ENCODE results near the gene SLC25A11. TPM values are rescaled to one million over a fixed set of nuclear protein-coding genes. Genes with fewer than 3 reads are reported as not detected.

The SLC25A11 gene
- total and polyA plus RNA-seq, 2 donors (not counting 3 experiments of a cell fraction or from before 2014, with no cell fraction given): 58.2 to 95.2 TPM

DNA sequence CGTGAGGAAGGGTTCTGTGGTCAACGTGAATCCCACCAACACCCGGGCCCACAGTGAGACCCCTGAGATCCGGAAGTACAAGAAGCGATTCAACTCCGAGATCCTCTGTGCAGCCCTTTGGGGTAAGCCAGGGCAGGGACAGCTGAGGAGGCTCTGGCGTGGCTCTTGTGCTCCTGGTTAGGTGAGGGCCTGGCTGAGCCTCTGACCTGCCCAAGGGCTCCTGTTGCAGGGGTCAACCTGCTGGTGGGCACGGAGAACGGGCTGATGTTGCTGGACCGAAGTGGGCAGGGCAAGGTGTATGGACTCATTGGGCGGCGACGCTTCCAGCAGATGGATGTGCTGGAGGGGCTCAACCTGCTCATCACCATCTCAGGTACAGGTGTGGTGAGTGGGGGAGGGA is 44.7 kb downstream of the SLC25A11 start:
- H3K9me1 ChIP-seq (replicated peaks; ENCODE audit: control insufficient read depth, extremely low read depth, insufficient read depth, low read length): no peaks in the 10 kb centered on the region
- CTCF ChIA-PET: interaction anchor here (1.1 kb wide), 1 partner anchor 185 kb away, joined by 6 read pairs; the partner anchor contains the start of gene ARRB2
- no peak overlapping the region for H3K9ac ChIP-seq (replicated peaks; ENCODE audit: extremely low read depth, insufficient read depth, low read length)
- H3K4me3 ChIP-seq (replicated peaks in 1 of 3; ENCODE audit: insufficient read depth in 1 of 3, low read depth in 1 of 3, low read length in 3 of 3): no peak overlapping the region
- H3K4me1 ChIP-seq (ENCODE audit: control insufficient read depth, extremely low read depth, insufficient read depth, low read length): peaks cover 6% of the 10 kb centered on the region
- dilution Hi-C loops (cut with MboI; ENCODE audit: extremely low pct_ligation_motif_present, low sequenced_read_pairs): no loop called here
- H3K36me3 ChIP-seq (ENCODE audit: control insufficient read depth in 2 of 2, extremely low read depth in 1 of 2, insufficient read depth in 2 of 2, low read length in 2 of 2): peaks cover 0 to 61% of the 10 kb centered on the region in 2 experiments
- FAIRE-seq (no peak), DNase-seq (ENCODE audit: low read depth, low spot score) (no peak)
- intact Hi-C loops (cut with micrococcal nuclease): no loop called here
- no peak for TF ChIP-seq MYC (IDR thresholded peaks at IDR 0.05; ENCODE audit: low read depth, low read length)
- no peak for TF ChIP-seq FOS (IDR thresholded peaks at IDR 0.05; ENCODE audit: borderline replicate concordance, insufficient read depth, low read length)
- TF ChIP-seq GATA2 (IDR thresholded peaks at IDR 0.05; ENCODE audit: insufficient read depth, insufficient read length, low read depth, low read length): no peak
- TF ChIP-seq JUN (IDR thresholded peaks at IDR 0.05; ENCODE audit: borderline replicate concordance, insufficient read depth, insufficient read length, low read depth): no peak
- no peak for TF ChIP-seq EZH2 (IDR thresholded peaks at IDR 0.05; ENCODE audit: borderline replicate concordance, low read depth, low read length, severe bottlenecking)
- no peak for TF ChIP-seq POLR2AphosphoS5 (IDR thresholded peaks at IDR 0.05; ENCODE audit: insufficient read depth, low read depth, low read length)
- TF ChIP-seq, protein P1, sequence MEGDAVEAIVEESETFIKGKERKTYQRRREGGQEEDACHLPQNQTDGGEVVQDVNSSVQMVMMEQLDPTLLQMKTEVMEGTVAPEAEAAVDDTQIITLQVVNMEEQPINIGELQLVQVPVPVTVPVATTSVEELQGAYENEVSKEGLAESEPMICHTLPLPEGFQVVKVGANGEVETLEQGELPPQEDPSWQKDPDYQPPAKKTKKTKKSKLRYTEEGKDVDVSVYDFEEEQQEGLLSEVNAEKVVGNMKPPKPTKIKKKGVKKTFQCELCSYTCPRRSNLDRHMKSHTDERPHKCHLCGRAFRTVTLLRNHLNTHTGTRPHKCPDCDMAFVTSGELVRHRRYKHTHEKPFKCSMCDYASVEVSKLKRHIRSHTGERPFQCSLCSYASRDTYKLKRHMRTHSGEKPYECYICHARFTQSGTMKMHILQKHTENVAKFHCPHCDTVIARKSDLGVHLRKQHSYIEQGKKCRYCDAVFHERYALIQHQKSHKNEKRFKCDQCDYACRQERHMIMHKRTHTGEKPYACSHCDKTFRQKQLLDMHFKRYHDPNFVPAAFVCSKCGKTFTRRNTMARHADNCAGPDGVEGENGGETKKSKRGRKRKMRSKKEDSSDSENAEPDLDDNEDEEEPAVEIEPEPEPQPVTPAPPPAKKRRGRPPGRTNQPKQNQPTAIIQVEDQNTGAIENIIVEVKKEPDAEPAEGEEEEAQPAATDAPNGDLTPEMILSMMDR (IDR thresholded peaks at IDR 0.05; ENCODE audit: extremely low read depth in 1 of 2, insufficient read depth in 1 of 2, low read depth in 1 of 2, low read length in 2 of 2): no peak
- no peak overlapping the region for H3K4me2 ChIP-seq (ENCODE audit: insufficient read depth, low read length)
- no peaks in the 10 kb centered on the region for H3K79me2 ChIP-seq (ENCODE audit: control insufficient read depth, insufficient read depth, low read length)
- H3K27ac ChIP-seq (ENCODE audit: insufficient read depth, low read depth, low read length): no peak overlapping the region
- no peak overlapping the region for H2AFZ ChIP-seq (ENCODE audit: low read depth, low read length)
- H3K9me3 ChIP-seq (replicated peaks; ENCODE audit: control insufficient read depth, insufficient read depth, low read length): no peaks in the 10 kb centered on the region
- no TSS peak for BruUV-seq (replicated peaks)
- no peaks in the 10 kb centered on the region for H3K27me3 ChIP-seq (ENCODE audit: control insufficient read depth in 2 of 2, insufficient read depth in 2 of 2, low read length in 2 of 2)
- no peaks in the 10 kb centered on the region for H4K20me1 ChIP-seq (replicated peaks; ENCODE audit: control insufficient read depth, extremely low read depth, insufficient read depth, low read length)
- POLR2A ChIA-PET: no interaction called here
